HG03039 (cell line): ENCODE results near the gene ADSL.
"Not testable (repeated sequence)": the region's sequence is repeated elsewhere in the genome, so short reads cannot be mapped to it uniquely, and the experiment has no call there.

Experiments
- ATAC-seq: cut with Tn5 transposase; IDR thresholded peaks from one replicate; pipeline ENCODE4 v1.9.1; 2021; ENCODE audit warnings: mild to moderate bottlenecking, moderate library complexity; ENCODE audit not compliant: unreplicated experiment

The ADSL gene

DNA sequence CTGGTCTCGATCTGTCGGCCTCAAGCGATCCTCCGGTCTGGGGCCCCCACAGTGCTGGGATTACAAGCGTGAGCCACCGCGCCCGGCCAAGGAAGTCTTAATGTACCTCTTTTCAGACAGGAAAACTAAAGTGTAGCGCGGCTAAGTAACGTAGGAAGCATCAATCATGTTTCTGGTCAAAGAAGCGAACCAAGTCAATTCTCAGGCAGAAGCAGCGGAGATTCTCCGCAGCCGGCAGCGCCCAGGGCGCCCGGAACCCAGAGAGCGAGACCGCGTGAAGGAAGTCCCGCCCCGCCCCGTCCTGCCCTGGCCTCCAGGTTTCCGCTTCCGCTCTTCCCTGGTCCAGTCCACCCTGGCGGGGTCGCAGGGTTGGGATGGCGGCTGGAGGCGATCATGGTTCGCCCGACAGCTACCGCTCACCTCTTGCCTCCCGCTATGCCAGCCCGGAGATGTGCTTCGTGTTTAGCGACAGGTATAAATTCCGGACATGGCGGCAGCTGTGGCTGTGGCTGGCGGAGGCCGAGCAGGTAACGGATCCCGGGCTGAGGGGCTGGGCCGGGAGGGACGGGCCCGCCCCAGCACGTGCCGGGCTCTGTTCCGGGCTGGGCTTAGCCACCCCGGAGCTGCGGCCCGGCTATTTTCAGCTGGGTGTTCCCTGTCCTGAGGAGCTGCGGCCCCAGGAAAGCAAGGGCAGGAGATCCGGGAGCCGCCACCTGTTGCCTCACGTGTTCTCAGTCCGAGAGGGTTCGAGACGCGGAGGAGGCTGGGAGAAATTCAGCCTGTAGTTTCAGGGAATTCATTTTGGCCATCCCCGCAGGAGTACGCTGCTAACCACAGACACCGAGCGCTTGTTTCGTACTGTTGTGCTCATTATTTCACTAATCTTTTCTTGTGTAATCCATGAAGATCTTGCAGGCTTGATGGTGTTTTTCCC, at the start of gene ADSL:
ADSL (plus strand) TSS at position 316 of the 934 bp plus-strand sequence; CDS start at position 375, 59 bp downstream.
- ATAC-seq, result peak; percentile 77

DNA sequence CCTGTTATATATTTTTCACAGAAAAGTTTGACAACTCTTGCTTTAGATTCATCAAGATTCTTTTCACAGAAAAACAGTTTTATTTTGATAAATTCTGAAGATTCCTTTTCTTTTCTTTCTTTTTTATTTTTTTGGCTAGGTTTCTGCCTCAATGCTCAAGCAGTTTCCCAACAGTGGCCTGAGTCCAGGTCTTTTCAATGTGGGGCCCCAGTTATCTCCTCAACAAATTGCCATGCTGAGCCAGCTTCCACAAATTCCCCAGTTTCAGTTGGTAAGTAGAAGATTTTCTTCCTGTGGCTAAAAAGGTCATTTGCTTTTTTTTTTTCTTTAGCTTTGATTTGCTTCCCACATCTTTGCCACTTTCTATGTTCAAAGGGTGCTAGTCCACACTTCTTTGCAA, 46.0 kb upstream of the ADSL start:
- ATAC-seq, result no peak

DNA sequence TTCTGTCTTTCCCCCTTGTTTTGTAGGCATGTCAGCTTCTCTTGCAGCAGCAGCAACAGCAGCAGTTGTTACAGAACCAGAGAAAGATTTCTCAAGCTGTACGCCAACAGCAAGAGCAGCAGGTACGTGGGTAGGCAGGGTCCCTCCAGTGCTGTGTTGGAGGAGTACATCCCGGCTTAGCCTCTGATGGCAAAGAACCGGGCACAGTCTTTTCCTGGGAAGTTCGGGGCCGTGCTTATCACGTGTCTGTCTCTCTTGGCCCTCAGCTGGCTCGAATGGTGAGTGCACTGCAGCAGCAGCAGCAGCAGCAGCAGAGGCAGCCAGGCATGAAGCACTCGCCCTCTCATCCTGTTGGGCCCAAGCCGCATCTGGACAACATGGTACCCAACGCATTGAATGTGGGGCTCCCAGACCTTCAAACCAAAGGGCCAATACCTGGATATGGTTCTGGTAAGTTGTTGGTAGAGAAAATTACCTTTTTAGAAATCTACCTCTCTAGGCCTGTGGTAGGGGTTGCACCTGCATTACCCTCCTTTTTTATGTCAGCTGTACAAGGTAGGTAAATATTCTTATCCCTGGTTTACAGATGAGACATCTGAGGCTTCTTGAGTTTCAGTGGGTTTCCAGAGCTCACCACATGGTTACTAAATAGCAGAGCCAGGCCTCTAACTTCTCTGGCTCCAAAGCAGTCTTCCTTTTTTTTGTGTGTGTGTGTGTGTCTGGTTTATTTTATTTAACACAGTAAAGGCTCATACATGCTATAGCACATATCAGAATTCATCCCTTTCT, 45.2 kb upstream of the ADSL start:
- ATAC-seq, result no peak

DNA sequence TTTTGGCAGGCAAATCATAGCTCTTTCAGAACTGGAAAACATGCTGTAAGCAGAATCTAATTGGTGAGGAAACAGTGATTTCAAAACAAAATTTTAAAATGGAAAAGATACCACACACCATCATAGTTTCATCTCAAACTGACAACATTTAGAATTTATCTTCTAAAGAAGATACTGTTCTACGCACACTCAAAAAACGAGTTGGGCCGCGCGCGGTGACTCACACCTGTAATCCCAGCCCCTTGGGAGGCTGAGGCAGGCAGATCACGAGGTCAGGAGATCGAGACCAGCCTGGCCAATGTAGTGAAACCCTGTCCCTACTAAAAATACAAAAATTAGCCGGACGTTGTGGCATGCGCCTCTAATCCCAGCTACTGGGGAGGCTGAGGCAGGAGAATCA, 44.2 kb upstream of the ADSL start:
- no peak for ATAC-seq

DNA sequence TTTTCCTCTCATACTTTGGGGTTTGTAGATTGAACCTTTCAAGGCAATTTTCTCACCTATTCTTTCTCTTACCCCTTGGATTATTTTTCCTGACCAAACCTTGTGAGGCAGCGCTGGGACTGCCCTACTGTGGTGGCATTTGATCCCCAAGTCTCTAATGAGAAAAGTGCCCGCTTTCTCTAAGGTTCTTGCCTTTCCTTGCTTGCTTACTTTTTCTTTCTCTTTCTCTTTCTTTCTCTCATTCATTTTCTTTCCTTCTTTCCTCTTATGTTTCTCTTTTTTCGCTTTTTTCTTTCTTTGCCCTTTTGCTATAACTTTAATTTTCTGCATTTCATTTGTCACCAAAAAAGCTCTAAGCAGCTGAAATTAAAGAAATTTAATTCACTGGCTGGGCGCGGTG, 40.7 kb upstream of the ADSL start:
- no peak for ATAC-seq

DNA sequence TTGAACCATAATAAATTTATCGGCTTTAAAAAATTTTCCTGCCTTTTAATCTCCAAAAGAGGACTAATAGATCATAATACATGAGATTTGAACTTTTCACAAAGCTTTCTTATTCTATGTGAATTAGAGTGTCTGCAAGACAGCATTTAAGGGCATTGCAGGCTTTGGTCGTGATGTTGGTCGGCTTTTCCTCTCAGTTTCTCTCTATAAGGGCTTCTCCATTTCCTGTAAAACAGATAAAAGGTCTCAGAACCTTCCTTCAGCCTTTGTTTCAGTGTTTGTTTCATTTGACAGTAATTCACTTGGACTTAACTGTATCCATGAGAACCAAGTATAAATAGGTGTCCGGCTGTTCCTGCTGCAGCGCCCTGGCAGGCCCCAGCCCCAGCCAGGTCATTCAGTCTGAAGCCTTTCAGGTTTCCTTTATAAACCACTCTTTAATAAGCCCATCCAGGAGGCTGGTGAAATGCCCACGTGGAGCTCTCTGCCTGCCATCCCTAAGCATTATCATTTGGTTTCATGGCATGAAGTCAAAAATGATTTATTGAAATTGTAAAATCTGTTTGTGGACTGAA, 37.2 kb upstream of the ADSL start:
- no peak for ATAC-seq

DNA sequence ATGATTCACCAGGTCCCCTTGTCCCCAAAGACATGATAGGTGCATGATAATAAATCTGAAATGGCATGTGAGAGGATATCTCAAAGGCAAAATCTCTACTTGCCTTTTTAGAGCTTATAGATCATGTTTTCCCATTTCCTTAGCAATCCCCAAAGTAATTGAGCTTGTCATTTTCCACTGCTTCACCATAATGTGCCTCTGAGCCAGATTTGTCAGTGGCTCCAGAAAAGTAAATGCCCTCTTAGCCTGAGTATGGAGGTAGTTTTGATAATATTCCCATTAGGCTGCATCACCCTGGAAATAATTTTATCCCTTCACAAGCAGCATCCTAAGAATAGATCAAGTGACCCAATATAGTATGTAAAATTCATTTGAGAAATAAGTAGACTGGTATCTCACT, 36.7 kb upstream of the ADSL start:
- no peak for ATAC-seq

DNA sequence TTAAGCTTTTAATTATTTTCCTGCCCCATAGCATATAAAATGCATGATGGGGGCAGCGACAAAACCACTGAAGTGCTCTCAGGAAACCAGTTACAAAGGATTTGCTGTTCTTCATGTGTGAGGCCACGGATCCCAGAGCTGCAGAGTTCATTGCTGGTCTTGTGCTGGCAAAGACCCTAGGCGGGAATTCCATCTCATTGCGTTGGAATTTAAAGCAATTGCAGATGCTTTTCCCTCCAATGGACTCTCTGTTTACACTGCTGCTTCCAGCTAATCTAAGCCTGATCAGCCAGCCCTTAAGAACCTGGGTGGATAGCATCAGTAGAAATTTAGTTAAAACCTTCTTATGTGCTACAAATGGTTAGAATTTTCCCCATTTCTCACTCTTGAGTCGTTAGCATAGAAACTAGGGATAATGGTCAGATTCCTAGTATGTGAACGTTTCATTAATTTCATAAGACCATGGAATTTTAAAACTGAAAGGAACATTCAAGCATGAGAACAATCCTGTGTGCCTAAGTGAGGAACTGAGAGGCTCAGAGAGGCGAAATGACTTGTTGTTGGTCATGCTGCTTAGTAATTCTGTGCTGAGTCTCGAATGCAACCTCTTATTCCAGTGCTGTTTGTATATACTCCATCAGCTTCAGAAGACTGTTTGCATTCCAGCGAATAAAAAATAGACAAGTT, 36.1 kb upstream of the ADSL start:
- no peak for ATAC-seq

DNA sequence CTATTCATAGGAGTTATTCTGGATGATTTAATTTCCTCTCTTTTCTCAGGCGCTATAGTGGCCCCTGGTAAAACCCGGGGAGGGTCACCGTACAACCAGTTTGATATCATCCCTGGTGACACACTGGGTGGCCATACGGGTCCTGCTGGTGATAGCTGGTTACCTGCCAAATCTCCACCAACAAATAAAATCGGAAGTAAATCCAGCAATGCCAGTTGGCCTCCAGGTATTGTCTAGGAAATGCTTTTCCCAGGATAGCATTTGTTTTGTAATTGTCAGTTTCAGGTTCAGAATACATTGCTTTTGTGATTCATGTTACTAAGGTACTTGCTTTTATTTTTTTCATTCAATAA, 35.6 kb upstream of the ADSL start:
- ATAC-seq, result no peak

DNA sequence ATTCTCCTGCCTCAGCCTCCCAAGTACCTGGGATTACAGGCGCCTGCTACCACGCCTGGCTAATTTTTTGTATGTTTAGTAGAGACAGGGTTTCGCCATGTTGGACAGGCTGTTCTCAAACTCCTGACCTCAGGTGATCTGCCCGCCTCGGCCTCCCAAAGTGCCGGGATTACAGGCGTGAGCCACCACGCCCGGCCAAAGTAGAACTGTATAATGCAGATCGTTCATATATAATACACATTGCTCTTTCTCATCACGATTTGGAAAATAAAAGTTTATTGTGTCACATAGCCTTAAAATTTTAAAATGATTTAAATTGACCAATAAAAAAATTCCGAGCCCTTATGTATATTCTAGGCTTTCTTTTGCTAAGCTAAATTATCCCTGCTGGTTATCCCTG, 34.7 kb upstream of the ADSL start:
- ATAC-seq, result not testable (repeated sequence)

DNA sequence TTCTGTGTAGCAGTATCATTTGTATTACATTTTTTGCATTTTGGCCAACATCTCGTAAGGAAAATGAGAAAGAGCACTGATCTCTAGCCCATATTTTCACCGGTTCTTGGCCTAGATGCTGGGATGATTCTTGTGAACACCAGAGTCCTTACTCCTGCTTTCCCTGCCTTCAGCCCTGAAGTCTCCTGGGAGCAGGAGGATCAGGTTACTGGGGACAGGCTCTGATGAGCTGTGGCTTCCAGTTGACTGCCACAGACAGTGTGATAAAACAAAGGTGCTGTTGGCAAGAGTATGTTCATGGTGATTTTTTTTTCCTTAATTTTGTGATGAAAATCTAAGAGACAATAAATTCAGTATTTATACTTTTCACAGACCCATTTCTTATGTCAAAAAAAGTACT, 34.2 kb upstream of the ADSL start:
- ATAC-seq, result no peak

DNA sequence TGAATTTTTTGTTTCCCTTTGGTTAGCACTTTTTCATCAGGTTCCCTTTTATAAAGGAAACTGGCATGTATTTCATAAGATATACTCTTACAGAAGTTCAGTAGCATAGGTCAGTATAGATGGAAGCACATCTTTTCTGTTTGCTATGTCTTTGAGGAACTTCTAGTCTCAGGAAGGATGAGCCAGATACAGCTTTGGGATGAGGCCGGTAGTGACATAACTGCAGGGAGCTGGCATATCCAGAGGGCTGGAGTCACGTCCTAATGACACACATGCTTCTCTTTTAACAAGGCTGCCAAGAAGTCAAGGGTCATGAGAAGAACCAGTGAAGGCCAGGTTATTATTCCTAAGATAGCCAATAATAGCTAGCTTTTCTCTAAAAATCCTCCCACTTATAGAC, 33.3 kb upstream of the ADSL start:
- no peak for ATAC-seq

DNA sequence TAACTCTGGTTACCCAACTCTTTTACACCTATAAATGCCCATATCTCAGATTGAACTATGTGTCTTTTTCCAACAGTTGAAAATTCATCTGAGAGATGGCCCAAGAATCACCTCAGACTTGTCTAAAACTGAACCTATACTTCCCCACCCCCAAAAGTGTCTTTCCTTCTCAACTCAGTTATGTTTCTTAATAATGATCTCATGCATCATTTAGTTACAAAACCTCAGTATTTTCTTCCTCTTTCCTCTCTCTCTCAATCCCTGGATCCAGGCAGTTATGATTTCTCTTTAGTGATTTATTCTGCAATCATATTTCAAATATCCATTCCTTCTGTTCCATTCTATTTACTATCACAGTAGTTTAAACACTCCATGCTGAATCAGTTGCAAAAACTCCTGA, 32.3 kb upstream of the ADSL start:
- ATAC-seq, result no peak

DNA sequence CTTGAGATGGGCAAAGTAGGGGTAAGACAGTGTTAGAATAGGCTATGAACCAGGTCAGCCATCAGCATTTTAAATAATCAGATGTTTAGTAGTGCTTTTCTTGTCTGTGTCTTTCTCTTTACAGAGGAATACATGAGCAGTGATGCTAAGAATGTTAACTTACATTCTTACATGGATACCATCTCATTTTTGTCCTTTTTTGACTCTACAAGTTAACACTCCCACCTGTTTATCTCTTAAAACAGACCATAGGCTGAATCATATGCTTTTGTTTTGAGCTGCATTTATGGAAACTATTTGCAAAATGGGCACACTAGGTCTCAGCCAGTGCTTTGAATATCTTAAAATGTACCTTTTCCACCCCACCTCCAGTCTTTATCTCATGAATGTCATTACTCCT, 25.6 kb upstream of the ADSL start:
- no peak for ATAC-seq

DNA sequence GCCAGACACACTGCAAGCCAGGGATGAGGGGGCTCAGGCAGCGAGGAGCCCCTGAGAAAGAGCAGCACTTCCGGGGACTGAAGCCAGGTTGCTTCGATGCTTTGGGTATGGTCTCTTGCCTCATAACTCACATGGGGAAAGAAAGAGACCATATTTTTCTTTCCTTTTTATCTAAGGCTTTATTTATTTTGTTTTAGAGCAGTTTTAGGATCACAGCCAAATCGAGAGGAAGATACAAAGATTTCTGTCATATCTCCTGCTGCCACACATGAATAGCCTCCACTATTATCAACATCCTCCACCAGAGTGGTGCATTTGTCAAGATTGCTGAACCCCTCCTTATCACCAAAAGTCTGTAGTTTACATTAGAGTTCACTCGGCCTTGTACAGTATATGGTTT, 24.3 kb upstream of the ADSL start:
- no peak for ATAC-seq

DNA sequence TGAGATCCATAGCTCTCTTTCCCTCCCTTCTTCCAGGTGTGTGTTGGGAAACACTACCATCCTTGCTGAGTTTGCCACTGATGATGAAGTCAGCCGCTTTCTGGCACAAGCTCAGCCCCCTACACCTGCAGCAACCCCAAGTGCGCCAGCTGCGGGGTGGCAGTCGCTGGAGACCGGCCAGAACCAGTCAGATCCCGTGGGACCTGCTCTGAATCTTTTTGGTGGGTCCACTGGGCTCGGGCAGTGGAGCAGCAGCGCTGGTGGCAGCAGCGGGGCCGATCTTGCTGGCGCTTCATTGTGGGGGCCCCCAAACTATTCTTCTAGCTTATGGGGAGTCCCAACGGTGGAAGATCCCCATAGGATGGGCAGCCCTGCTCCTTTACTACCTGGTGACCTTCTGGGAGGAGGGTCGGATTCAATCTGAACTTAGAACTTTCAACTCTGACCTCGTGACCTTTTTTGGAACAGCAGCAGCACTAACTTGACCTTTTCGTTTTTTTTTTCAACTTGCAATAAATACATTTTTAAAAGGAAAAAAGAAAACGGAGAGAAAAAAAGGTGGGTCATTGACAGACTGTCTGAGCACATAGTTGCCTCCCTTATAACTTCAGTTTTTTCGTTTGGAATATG, 23.4 kb upstream of the ADSL start:
- ATAC-seq, result no peak

DNA sequence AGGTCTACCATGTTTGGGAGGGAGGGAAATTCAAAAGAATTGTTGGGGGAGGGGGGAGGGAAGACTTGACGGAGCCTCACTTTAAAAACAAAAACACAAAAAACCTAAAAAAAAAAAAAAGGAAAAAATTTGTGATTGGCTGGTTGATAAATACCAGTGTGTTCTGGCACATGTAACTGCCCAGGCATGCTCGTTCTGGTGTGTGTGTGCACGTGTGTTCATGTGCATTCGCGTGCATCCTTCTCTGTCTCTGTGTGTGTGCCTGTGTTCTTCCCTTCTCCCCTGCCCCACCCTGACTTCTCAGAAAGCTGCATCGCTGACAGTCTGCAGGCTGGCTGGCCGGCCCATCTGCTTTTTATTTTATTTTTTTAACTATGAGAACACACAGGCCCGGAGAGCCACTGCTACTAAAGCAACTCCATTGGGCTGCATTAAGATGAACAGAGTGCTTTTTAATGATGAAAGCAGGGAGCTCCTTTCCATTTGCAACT, 22.6 kb upstream of the ADSL start:
- ATAC-seq, result no peak

DNA sequence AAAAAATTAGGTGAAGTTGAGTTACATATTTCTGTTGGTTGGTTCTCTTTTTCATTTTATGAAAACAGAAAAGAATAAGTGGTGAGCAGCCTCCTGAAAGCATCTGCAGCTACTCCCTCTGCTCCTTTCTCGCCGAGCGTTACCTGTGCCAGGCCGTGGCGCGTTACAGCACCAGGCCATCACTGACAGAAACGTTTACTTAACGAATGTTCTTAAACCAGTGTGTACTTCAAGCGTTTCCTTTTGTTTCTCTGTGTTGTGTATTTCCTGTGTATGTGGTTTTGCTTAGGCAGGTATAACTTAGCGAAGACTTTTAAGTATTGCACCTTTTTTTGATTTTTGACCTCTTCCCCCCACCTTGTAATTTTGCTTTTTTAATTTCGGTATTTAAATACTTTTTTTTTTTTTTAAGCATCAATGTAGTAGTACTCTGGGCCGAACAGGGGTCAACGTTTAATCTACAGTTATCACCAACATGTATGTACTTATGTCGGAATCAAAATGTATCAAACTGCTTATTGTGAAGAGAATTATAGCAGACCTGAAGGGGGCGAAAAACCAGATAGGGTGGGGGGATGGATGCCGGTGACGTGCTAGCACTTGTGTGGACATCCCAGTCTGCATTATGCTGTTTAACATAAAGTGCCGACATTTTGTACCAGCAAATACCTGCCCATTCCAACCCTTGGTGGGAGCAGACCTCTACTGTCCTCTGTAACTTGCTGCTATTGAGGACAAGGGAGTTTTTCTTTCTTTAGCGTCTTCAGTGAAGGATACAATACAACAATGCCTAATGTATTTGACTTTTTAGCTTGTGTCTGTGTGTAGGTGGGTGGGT, 21.6 kb upstream of the ADSL start:
- no peak for ATAC-seq

DNA sequence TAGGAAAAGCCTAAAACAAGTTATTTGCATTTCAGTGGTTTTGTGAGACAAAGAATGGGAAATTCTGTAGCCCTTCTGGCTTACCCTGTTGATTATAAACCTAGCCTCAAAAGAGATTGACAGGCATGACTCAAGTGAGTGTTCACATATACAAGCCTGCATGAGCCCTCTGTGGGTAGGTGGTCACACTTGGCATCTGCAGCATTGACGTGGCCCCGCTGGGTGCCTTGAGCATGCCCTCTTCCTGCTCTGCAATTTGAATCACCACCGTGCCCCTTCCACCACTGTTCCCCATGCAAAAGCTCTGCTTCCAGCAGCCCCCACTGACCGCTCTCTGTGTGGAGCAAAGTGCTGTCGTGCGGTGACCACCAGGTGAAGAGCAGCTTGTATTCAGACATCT, 21.0 kb upstream of the ADSL start:
- ATAC-seq, result no peak
